ENCODE data around the gene CFAP74.
A peak's percentile ranks its signal among the peaks of the same experiment; 100 is the strongest.

The CFAP74 gene

DNA sequence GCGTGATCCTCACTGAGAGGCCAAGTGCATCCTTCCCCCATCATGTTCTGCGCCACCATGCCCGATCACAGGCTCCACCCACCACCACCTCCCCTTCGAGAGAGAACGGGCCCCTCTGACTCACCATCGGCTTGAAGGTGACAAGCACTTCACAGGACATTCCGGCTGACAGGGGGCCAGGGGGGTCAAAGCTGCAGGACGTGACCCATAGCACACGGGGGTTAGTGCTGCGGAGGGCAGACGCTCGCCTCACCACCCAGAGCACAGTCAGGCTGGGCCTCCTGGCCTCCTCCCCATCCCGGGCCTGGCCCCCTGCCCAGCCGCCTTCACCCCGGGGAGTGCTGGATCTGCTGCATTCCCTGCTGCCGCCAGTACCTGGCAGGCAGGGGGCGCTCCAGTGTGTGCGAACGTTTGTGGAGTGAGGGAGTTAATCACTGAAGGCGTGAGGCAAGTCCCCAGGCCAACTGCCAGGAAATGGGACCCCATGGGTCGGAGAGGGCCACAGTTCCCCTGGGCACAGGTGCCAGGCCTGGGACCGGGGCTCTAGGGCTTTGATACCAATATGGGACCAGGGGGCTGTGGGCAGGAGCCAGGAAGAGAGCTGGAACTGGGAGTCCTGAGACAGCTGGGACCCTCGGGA, 43.6 kb downstream of the CFAP74 start:
- TF ChIP-seq, protein P1, sequence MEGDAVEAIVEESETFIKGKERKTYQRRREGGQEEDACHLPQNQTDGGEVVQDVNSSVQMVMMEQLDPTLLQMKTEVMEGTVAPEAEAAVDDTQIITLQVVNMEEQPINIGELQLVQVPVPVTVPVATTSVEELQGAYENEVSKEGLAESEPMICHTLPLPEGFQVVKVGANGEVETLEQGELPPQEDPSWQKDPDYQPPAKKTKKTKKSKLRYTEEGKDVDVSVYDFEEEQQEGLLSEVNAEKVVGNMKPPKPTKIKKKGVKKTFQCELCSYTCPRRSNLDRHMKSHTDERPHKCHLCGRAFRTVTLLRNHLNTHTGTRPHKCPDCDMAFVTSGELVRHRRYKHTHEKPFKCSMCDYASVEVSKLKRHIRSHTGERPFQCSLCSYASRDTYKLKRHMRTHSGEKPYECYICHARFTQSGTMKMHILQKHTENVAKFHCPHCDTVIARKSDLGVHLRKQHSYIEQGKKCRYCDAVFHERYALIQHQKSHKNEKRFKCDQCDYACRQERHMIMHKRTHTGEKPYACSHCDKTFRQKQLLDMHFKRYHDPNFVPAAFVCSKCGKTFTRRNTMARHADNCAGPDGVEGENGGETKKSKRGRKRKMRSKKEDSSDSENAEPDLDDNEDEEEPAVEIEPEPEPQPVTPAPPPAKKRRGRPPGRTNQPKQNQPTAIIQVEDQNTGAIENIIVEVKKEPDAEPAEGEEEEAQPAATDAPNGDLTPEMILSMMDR (IDR thresholded peaks at IDR 0.05; ENCODE audit: control insufficient read depth, insufficient read depth, low read depth, low read length, missing control alignments), result peak; percentile 82
- H3K4me3 ChIP-seq (ENCODE audit: control insufficient read depth, low read depth, low read length), result no peak overlapping the region
- DNase-seq (ENCODE audit: low read depth), result no peak

DNA sequence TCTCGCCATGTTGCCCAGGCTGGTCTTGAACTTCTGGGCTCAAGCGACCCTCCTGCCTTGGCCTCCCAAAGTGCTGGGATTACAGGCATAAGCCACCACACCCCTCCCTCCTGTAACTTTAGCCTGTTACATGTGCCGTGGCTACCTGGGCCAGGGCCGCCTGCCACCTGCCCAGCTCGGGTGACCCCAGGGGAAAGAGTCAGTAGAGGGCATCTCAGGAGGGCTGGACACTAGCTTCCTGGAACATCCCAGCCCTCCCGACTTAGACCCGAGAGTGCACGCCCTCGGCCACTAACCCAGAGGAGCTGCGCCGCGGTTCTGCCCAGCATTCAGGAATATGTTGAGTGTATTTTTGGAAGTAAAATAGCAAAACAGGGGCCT, 44.1 kb downstream of the CFAP74 start:
- H3K4me3 ChIP-seq (ENCODE audit: control insufficient read depth, low read depth, low read length), result no peak overlapping the region
- TF ChIP-seq, protein P1 (IDR thresholded peaks at IDR 0.05; ENCODE audit: control insufficient read depth, insufficient read depth, low read depth, low read length, missing control alignments), result no peak
- DNase-seq (ENCODE audit: low read depth), result no peak

DNA sequence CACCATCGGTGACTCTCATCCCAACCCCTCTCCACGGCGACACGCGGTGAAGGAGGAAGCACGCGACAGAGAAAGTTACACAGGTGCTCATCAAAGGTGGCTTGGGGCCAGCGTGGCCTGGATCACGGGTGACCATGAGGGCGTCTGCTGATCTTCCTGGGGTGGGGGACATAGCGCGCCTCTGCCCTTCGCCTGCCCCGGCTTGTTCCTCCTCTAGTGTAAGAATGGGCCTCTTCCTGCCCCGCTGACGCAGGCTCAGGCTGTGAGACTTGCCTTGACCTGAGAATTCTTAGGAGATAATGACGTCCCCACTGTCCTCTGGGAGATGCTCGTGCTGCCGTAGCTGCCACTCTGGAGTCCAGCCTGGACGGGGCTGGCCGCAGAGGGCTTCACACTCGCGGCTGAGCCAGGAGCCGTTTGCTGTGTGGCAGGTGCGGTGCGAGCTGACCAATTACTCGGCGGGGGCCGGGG, 45.5 kb downstream of the CFAP74 start:
- TF ChIP-seq, protein P1 (IDR thresholded peaks at IDR 0.05; ENCODE audit: control insufficient read depth, insufficient read depth, low read depth, low read length, missing control alignments), result no peak
- DNase-seq (ENCODE audit: low read depth), result no peak
- no peak overlapping the region for H3K4me3 ChIP-seq (ENCODE audit: control insufficient read depth, low read depth, low read length)

DNA sequence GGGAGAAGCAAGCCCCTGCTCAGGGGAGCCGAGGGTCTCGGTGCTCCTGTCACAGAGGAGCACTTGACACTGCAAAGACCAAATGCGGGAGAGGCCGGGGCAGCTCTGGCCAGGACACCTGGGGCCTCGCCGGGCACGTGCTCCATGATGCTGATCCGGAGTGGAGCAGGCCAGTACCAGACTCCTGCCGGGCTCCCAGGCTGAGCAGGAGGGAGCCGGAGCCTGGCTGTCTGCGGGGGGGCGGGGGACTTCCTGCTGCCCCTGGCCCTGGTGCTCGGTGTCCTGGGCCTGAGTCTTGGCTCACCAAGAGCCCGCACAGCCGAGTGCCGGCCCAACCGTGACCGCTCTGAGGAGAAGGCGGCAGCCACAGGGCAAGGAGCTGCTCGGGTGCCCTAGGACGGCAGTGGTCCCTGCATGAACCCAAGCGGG, 46.0 kb downstream of the CFAP74 start:
- TF ChIP-seq, protein P1 (IDR thresholded peaks at IDR 0.05; ENCODE audit: control insufficient read depth, insufficient read depth, low read depth, low read length, missing control alignments), result no peak
- H3K4me3 ChIP-seq (ENCODE audit: control insufficient read depth, low read depth, low read length), result no peak overlapping the region
- no peak for DNase-seq (ENCODE audit: low read depth)

DNA sequence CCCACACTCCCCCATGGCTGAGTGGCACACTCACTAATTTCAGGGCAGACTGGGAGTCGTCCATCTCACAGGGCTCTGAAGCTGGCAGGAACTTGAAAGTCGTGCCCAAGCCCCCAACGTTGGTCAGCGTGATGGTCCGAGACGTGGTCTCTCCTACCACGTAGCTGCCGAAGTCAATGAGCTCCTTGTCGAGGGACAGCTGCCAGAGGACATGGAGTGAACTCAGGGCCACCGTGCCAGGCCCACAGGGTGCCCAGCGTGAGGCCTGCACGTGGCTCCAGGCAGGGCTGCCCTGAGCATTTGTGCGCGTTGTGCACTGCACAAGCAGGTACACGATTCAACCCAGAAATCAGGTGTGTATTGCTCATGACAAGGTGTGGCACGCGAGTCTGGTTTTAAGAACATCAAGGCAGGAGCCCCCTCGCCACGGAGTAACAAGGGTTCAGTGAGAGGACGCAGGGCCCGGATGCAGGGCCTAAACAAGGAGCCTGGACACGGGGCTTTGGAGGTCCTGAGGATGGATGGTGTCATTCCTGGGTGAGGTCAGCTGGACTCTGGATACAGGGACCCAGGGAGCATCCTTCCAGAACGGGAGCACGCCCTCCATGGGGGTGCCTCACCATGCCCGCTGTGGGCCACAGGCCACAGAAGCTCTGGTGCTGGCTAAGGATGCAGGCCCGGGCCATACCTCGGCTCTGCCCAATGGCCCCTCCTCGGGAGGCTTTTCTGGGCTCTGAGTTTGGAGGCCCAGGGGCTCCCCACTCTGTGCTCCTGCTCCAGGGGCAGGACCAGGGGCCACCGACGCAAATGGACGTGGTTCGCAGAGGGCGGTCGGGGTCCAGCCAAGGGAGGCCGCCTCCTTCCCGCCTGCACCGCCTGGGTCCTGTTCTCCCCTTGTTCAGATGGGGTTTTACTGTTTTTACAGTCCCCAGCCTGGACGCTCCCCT, 46.7 kb downstream of the CFAP74 start:
- TF ChIP-seq, protein P1 (IDR thresholded peaks at IDR 0.05; ENCODE audit: control insufficient read depth, insufficient read depth, low read depth, low read length, missing control alignments), result no peak

DNA sequence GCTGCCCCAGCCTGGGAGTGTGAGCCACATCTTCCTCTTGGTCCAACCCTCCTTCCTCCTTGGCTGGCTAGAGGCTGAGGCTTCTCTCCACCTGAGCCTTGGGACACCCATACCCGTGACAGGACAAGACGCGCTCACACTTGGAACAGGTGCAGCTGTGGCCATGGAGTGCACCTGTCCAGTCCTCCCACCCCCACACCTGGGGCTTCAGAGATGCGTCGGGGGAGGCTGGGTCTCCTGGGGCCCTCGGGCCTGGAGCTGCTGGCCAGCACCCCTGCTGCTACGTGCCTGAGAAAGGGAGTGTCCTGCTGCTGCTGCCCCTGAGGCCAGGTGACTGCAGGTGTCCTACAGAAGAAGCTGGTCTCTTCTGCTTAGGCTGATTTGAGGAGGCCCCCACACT, 47.5 kb downstream of the CFAP74 start:
- TF ChIP-seq, protein P1 (IDR thresholded peaks at IDR 0.05; ENCODE audit: control insufficient read depth, insufficient read depth, low read depth, low read length, missing control alignments), result no peak
- no peak overlapping the region for H3K4me3 ChIP-seq (ENCODE audit: control insufficient read depth, low read depth, low read length)
- DNase-seq (ENCODE audit: low read depth), result no peak

More for the DNA sequence above, 46.7 kb downstream of the CFAP74 start:
- no peak overlapping the region for H3K4me3 ChIP-seq (ENCODE audit: control insufficient read depth, low read depth, low read length)
- DNase-seq (ENCODE audit: low read depth), result no peak
